H1 (cell line): Measurements from ENCODE around the gene CFAP74. TPM values are rescaled to one million over a fixed set of nuclear protein-coding genes. Genes with fewer than 3 reads are reported as not detected.

Source experiments
- ASH2L ChIP-seq: fragments of 200-600, 300-600 bp; sonication (generic); IDR thresholded peaks from one replicate; pipeline ENCODE4 v1.7.1; 2017; ENCODE audit warnings: low read length
- BACH1 ChIP-seq: IDR thresholded peaks from 2 replicates; pipeline ENCODE4 v1.6.1; 2012; ENCODE audit warnings: low read length, improper control_type of control experiment
- EGR1 ChIP-seq: IDR thresholded peaks from 2 replicates; pipeline ENCODE4 v1.6.1; 2011; ENCODE audit warnings: low read depth, low read length, borderline replicate concordance
- EZH2 ChIP-seq: fragments of 200-600 bp; sonication (generic); IDR thresholded peaks from 2 replicates; pipeline ENCODE4 v1.7.1; 2012; ENCODE audit warnings: low read depth, mild to moderate bottlenecking, moderate library complexity, low read length, inconsistent platforms; ENCODE audit not compliant: severe bottlenecking
- GABPA ChIP-seq: IDR thresholded peaks from 2 replicates; pipeline ENCODE4 v1.6.1; 2011; ENCODE audit warnings: mild to moderate bottlenecking, low read length, moderate library complexity, borderline replicate concordance; ENCODE audit not compliant: insufficient read depth
- GTF2F1 ChIP-seq: IDR thresholded peaks from 2 replicates; pipeline ENCODE4 v1.6.1; 2012; ENCODE audit warnings: low read depth, low read length, improper control_type of control experiment, borderline replicate concordance
- HDAC2 ChIP-seq, 2 experiments: fragments of 300-600 bp in 1 of 2; sonication (generic) in 1 of 2; IDR thresholded peaks; 2 replicates each; pipeline ENCODE4 v1.6.1; 2011 to 2012; ENCODE audit warnings: low read depth in 2 of 2, low read length in 2 of 2, mild to moderate bottlenecking in 2 of 2, moderate library complexity in 2 of 2, borderline replicate concordance in 1 of 2, inconsistent platforms in 1 of 2
- JUN ChIP-seq: IDR thresholded peaks from 2 replicates; pipeline ENCODE4 v1.6.1; 2011; ENCODE audit warnings: low read depth, mild to moderate bottlenecking, improper control_type of control experiment, low read length
- JUND ChIP-seq: IDR thresholded peaks from 2 replicates; pipeline ENCODE4 v1.6.1; 2011; ENCODE audit warnings: mild to moderate bottlenecking, improper control_type of control experiment, low read length
- KDM4A ChIP-seq: IDR thresholded peaks from one replicate; pipeline ENCODE4 v1.7.1; 2012; ENCODE audit warnings: low read depth, mild to moderate bottlenecking, moderate library complexity, low read length, inconsistent platforms; ENCODE audit not compliant: severe bottlenecking
- MAX ChIP-seq: IDR thresholded peaks from 2 replicates; pipeline ENCODE4 v1.6.1; 2012; ENCODE audit warnings: inconsistent platforms
- POLR2A ChIP-seq, 2 experiments: IDR thresholded peaks; 1 replicate in 1 of 2; 2 replicates in 1 of 2; pipeline ENCODE4 v1.6.1; 2011; ENCODE audit warnings: low read depth in 2 of 2, low read length in 2 of 2, mild to moderate bottlenecking in 2 of 2; ENCODE audit errors: control extremely low read depth in 1 of 2
- RNF2 ChIP-seq: fragments of 200-900, 300-1000 bp; sonication (generic); IDR thresholded peaks from 2 replicates; pipeline ENCODE4 v1.7.1; 2016; ENCODE audit warnings: borderline replicate concordance, low read depth, mild to moderate bottlenecking, antibody characterized with exemption, low read length; ENCODE audit not compliant: poor library complexity, severe bottlenecking; ENCODE audit errors: missing control alignments
- RXRA ChIP-seq: IDR thresholded peaks from 2 replicates; pipeline ENCODE4 v1.6.1; 2011; ENCODE audit warnings: low read depth, mild to moderate bottlenecking, low read length, moderate library complexity; ENCODE audit not compliant: insufficient read depth
- SRF ChIP-seq: IDR thresholded peaks from 2 replicates; pipeline ENCODE4 v1.6.1; 2011; ENCODE audit warnings: mild to moderate bottlenecking, low read depth, low read length, moderate library complexity
- TBP ChIP-seq: IDR thresholded peaks from 2 replicates; pipeline ENCODE4 v1.6.1; 2011; ENCODE audit warnings: low read depth, low read length, improper control_type of control experiment
- USF2 ChIP-seq: IDR thresholded peaks from 2 replicates; pipeline ENCODE4 v1.6.1; 2011; ENCODE audit warnings: low read length, improper control_type of control experiment
- YY1 ChIP-seq: IDR thresholded peaks from 2 replicates; pipeline ENCODE4 v1.6.1; 2011; ENCODE audit warnings: low read depth, mild to moderate bottlenecking, low read length
- polyA plus RNA-seq, 7 experiments: library from polyadenylated mRNA; depleted of rRNA in 3 of 7; stranded (reverse) in 5 of 7; unstranded in 2 of 7; fragments of >200 nt in 5 of 7; fragments of 200-250 nt in 2 of 7; gene quantifications; 1 replicate in 5 of 7; 2 replicates in 1 of 7; 4 replicates in 1 of 7; pipeline versions ENCODE4 v1.2.1 to v1.2.3, GENCODE V29; 2011 to 2013; ENCODE audit warnings: missing spikeins in 2 of 7, mixed read lengths in 2 of 7
- total RNA-seq: library from RNA; stranded (reverse); fragmentation: NEBNext Ultra II Directional; extraction: Animal tissue kit (Norgen Biotek cat#: 25700); gene quantifications from 2 replicates; pipeline ENCODE4 v1.2.1, GENCODE V29; 2021
- TF ChIP-seq, protein P1 (sequence below): IDR thresholded peaks from 2 replicates; pipeline ENCODE4 v1.6.1; 2012; ENCODE audit warnings: low read length, inconsistent platforms
- TF ChIP-seq, protein P2 (sequence below): IDR thresholded peaks from 2 replicates; pipeline ENCODE4 v1.6.1; 2012; ENCODE audit warnings: inconsistent platforms

CFAP74 gene
- total and polyA plus RNA-seq, 2 of the 8 experiments (the other 6 are each of a cell fraction or from before 2014, with no cell fraction given), result 0.09 to 0.20 TPM

- TF ChIP-seq, protein P1, sequence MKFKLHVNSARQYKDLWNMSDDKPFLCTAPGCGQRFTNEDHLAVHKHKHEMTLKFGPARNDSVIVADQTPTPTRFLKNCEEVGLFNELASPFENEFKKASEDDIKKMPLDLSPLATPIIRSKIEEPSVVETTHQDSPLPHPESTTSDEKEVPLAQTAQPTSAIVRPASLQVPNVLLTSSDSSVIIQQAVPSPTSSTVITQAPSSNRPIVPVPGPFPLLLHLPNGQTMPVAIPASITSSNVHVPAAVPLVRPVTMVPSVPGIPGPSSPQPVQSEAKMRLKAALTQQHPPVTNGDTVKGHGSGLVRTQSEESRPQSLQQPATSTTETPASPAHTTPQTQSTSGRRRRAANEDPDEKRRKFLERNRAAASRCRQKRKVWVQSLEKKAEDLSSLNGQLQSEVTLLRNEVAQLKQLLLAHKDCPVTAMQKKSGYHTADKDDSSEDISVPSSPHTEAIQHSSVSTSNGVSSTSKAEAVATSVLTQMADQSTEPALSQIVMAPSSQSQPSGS, result no peak
- TF ChIP-seq EGR1 (no peak), GABPA (no peak; the same call in 1 of the 2 replicates), RNF2 (no peak), EZH2 (no peak), MAX (peak; percentile 68), TBP (peak; percentile 43; the same call in 1 of the 2 replicates), USF2 (no peak), JUN (no peak), RXRA (no peak), JUND (no peak), GTF2F1 (no peak), POLR2A (IDR thresholded peaks at IDR 0.05; ENCODE audit: control extremely low read depth in 1 of 2, low read depth in 2 of 2, low read length in 2 of 2) (no peak), HDAC2 (IDR thresholded peaks at IDR 0.05; ENCODE audit: borderline replicate concordance in 1 of 2, low read depth in 2 of 2, low read length in 2 of 2) (peak; percentile 55 to 85; a peak in 1 of 4 replicates), SRF (no peak), YY1 (0 out of 2 replicates have a peak, but pooled peaks have one; percentile 4), ASH2L (peak; percentile 50), KDM4A (no peak), BACH1 (0 out of 2 replicates have a peak, but pooled peaks have one; percentile 12)
- TF ChIP-seq, protein P2, sequence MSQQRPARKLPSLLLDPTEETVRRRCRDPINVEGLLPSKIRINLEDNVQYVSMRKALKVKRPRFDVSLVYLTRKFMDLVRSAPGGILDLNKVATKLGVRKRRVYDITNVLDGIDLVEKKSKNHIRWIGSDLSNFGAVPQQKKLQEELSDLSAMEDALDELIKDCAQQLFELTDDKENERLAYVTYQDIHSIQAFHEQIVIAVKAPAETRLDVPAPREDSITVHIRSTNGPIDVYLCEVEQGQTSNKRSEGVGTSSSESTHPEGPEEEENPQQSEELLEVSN, result peak; percentile 36; the same call in 1 of the 2 replicates
Measured at GRCh38 chr1:1959840-1960479, 43.6 kb downstream of the CFAP74 start (continued).
